Eye (tissue), 1 donor: ENCODE results near the gene MAP1S.

Experiments
- DNase-seq: peaks from one replicate; pipeline ENCODE4 v3.0.0-alpha.2; 2015

MAP1S gene

GRCh38 chr19:17688853-17689595, 30.3 kb upstream of the MAP1S start:
- no peak for DNase-seq

GRCh38 chr19:17692566-17692965, 26.7 kb upstream of the MAP1S start:
- DNase-seq = no peak

GRCh38 chr19:17695198-17695597, 24.1 kb upstream of the MAP1S start:
- no peak for DNase-seq

- DNase-seq = peak; percentile 60
These were observed 15.3 kb upstream of the MAP1S start for GRCh38 chr19:17703824-17704463.

GRCh38 chr19:17706750-17707181, 12.5 kb upstream of the MAP1S start:
- DNase-seq = peak; percentile 62

- DNase-seq = no peak
These were observed 7.4 kb upstream of the MAP1S start for GRCh38 chr19:17711851-17712250.

- DNase-seq = no peak
These were observed 2.9 kb upstream of the MAP1S start for GRCh38 chr19:17716309-17716929.

- DNase-seq = no peak
These were observed 732 bp upstream of the MAP1S start for GRCh38 chr19:17718550-17718946.

GRCh38 chr19:17719730-17720400, 585 bp downstream of the MAP1S start:
- DNase-seq = peak; percentile 23

- DNase-seq = no peak
These were observed 1.2 kb downstream of the MAP1S start for GRCh38 chr19:17720440-17720839.

GRCh38 chr19:17721111-17721628, 1.9 kb downstream of the MAP1S start:
- DNase-seq = no peak

- DNase-seq = no peak
These were observed 2.5 kb downstream of the MAP1S start for GRCh38 chr19:17721821-17722220.

- DNase-seq = no peak
These were observed 3.5 kb downstream of the MAP1S start for GRCh38 chr19:17722655-17723240.

GRCh38 chr19:17724655-17725054, 5.4 kb downstream of the MAP1S start:
- no peak for DNase-seq

- no peak for DNase-seq
These were observed 6.3 kb downstream of the MAP1S start for GRCh38 chr19:17725422-17726078.

- DNase-seq = no peak
These were observed 7.0 kb downstream of the MAP1S start for GRCh38 chr19:17726136-17726741.

- DNase-seq = no peak
These were observed 7.9 kb downstream of the MAP1S start for GRCh38 chr19:17726964-17727773.

- DNase-seq = no peak
These were observed 8.6 kb downstream of the MAP1S start for GRCh38 chr19:17727843-17728242.

GRCh38 chr19:17733127-17733526, 13.8 kb downstream of the MAP1S start:
- no peak for DNase-seq

- DNase-seq = no peak
These were observed 14.9 kb downstream of the MAP1S start for GRCh38 chr19:17734146-17734545.

GRCh38 chr19:17735410-17735809, 16.1 kb downstream of the MAP1S start:
- no peak for DNase-seq
